SK-N-SH (cell line): ENCODE measurements around the gene AGFG2. TPM values are rescaled to one million over a fixed set of nuclear protein-coding genes. Genes with fewer than 3 reads are reported as not detected.

ENCODE experiments used
- CHD2 ChIP-seq: fragments of 150-350 bp; IDR thresholded peaks from 2 replicates; pipeline ENCODE4 v1.6.1; 2018; ENCODE audit warnings: low read length; ENCODE audit not compliant: partially characterized antibody
- CTCF ChIP-seq: fragments of 200-600 bp; sonication (generic); IDR thresholded peaks from 2 replicates; pipeline ENCODE4 v1.6.1; 2017; ENCODE audit warnings: antibody characterized with exemption, mild to moderate bottlenecking, moderate library complexity
- ELF1 ChIP-seq: IDR thresholded peaks from 2 replicates; pipeline ENCODE4 v1.4.0; 2012
- EZH2phosphoT487 ChIP-seq: fragments of 200-600 bp; sonication (generic); IDR thresholded peaks from 2 replicates; pipeline ENCODE4 v1.6.1; 2017; ENCODE audit warnings: low read depth, mixed run types, mild to moderate bottlenecking, antibody characterized with exemption, moderate library complexity, borderline replicate concordance
- FOXJ3 ChIP-seq: sonication (generic); formaldehyde crosslinking; IDR thresholded peaks from 2 replicates; pipeline ENCODE4 v1.5.1; 2020; ENCODE audit warnings: mild to moderate bottlenecking, missing genetic modification reagents
- FOXM1 ChIP-seq: IDR thresholded peaks from 2 replicates; pipeline ENCODE4 v1.4.0; 2012; ENCODE audit warnings: low read depth, mild to moderate bottlenecking
- GATA2 ChIP-seq: sonication (generic); formaldehyde crosslinking; IDR thresholded peaks from 2 replicates; pipeline ENCODE4 v1.5.0; 2020; ENCODE audit warnings: mild to moderate bottlenecking, missing genetic modification reagents
- IRF3 ChIP-seq: fragments of 150-350 bp; IDR thresholded peaks from 2 replicates; pipeline ENCODE4 v1.6.1; 2016; ENCODE audit warnings: mild to moderate bottlenecking, low read depth, low read length
- MAX ChIP-seq: IDR thresholded peaks from 2 replicates; pipeline ENCODE4 v1.4.0; 2012; ENCODE audit warnings: low read depth
- MXI1 ChIP-seq: IDR thresholded peaks from 2 replicates; pipeline ENCODE4 v1.6.1; 2012; ENCODE audit warnings: mild to moderate bottlenecking, low read depth, low read length, improper control_type of control experiment
- NFIC ChIP-seq: IDR thresholded peaks from 2 replicates; pipeline ENCODE4 v1.4.0; 2012; ENCODE audit warnings: borderline replicate concordance
- POLR2AphosphoS5 ChIP-seq: IDR thresholded peaks from 2 replicates; pipeline ENCODE4 v1.6.1; 2012; ENCODE audit warnings: low read depth, low read length
- REST ChIP-seq: IDR thresholded peaks from 2 replicates; pipeline ENCODE4 v1.6.1; 2012; ENCODE audit warnings: mild to moderate bottlenecking, low read depth, low read length, moderate library complexity
- RFX5 ChIP-seq: IDR thresholded peaks from 2 replicates; pipeline ENCODE4 v1.6.1; 2012; ENCODE audit warnings: mild to moderate bottlenecking, improper control_type of control experiment, low read length
- SIN3A ChIP-seq: IDR thresholded peaks from 2 replicates; pipeline ENCODE4 v1.6.1; 2012; ENCODE audit warnings: low read depth, mild to moderate bottlenecking, low read length, moderate library complexity, borderline replicate concordance
- SMC3 ChIP-seq: IDR thresholded peaks from 2 replicates; pipeline ENCODE4 v1.6.1; 2012; ENCODE audit warnings: low read depth, low read length, improper control_type of control experiment
- TAF1 ChIP-seq: IDR thresholded peaks from 2 replicates; pipeline ENCODE4 v1.6.1; 2012; ENCODE audit warnings: low read depth, mild to moderate bottlenecking, low read length, moderate library complexity, borderline replicate concordance
- TCF12 ChIP-seq: IDR thresholded peaks from 2 replicates; pipeline ENCODE4 v1.4.0; 2012
- TEAD4 ChIP-seq: IDR thresholded peaks from 2 replicates; pipeline ENCODE4 v1.4.0; 2012; ENCODE audit warnings: mild to moderate bottlenecking, borderline replicate concordance; ENCODE audit not compliant: insufficient read depth
- ZBTB33 ChIP-seq: IDR thresholded peaks from 2 replicates; pipeline ENCODE4 v1.4.0; 2012; ENCODE audit warnings: low read depth, borderline replicate concordance
- polyA plus RNA-seq, 3 experiments: library from polyadenylated mRNA; depleted of rRNA; stranded (reverse); fragments of >200 nt; gene quantifications; 2 replicates each; pipeline ENCODE4 v1.2.3, GENCODE V29; 2012

Gene AGFG2
- polyA plus RNA-seq, 1 of the 3 experiments (the other 2 are of a cell fraction): 23.1 TPM

- TF ChIP-seq FOXM1 (peak; percentile 78; the same call in 1 of the 2 replicates), TCF12 (peak; percentile 99), CHD2 (peak; percentile 96), TEAD4 (peak; percentile 94), TAF1 (peak; percentile 80), CTCF (no peak), IRF3 (no peak), ZBTB33 (no peak), FOXJ3 (CRISPR knock-in tag) (peak; percentile 80), ELF1 (no peak), SIN3A (peak; percentile 95), GATA2 (peak; percentile 64; the same call in 1 of the 2 replicates), MXI1 (peak; percentile 95), RFX5 (no peak), NFIC (no peak; the same call in none of the 2 replicates), REST (peak; percentile 78), POLR2AphosphoS5 (peak; percentile 95), SMC3 (no peak), MAX (peak; percentile 99), EZH2phosphoT487 (no peak)
Observed at GRCh38 chr7:100602889-100603725, 64.1 kb downstream of the AGFG2 start (continued).
